VCaP (cell line): ENCODE data around the gene TNFRSF13B.
"Not testable (repeated sequence)": the region's sequence is repeated elsewhere in the genome, so short reads cannot be mapped to it uniquely, and the experiment has no call there.

Source experiments
- H3K27ac ChIP-seq: fragments of 450-650 bp; 2 replicates; pipeline ENCODE4 v1.5.1; 2017
- CTCF ChIP-seq: fragments of 450-650 bp; conservative IDR thresholded peaks from 2 replicates; pipeline ENCODE4 v1.5.1; 2017; ENCODE audit warnings: mild to moderate bottlenecking, moderate library complexity

TNFRSF13B gene

GRCh38 chr17:17004251-17004996 lies 32.5 kb upstream of the TNFRSF13B start:
- H3K27ac ChIP-seq: no peak overlapping the region
- TF ChIP-seq CTCF: no peak

GRCh38 chr17:17002731-17003715 lies 31.1 kb upstream of the TNFRSF13B start:
- H3K27ac ChIP-seq: not testable (repeated sequence)

- peak overlapping the region; percentile 27; the same call in 1 of the 2 replicates for H3K27ac ChIP-seq
- TF ChIP-seq CTCF: peak; percentile 98
These were observed 30.1 kb upstream of the TNFRSF13B start for GRCh38 chr17:17001874-17002520.

GRCh38 chr17:17001076-17001777 lies 29.3 kb upstream of the TNFRSF13B start:
- TF ChIP-seq CTCF: no peak
- no peak overlapping the region; the same call in 1 of the 2 replicates for H3K27ac ChIP-seq

- H3K27ac ChIP-seq: no peak overlapping the region
- TF ChIP-seq CTCF: no peak
These were observed 28.2 kb upstream of the TNFRSF13B start for GRCh38 chr17:16999931-17000625.

- no peak for TF ChIP-seq CTCF
- H3K27ac ChIP-seq: no peak overlapping the region
These were observed 25.9 kb upstream of the TNFRSF13B start for GRCh38 chr17:16997514-16998429.

- not testable (repeated sequence) for H3K27ac ChIP-seq
These were observed 24.8 kb upstream of the TNFRSF13B start for GRCh38 chr17:16996726-16997125.
